ENCODE measurements around the gene MAP4K1.

The MAP4K1 gene

GRCh38 chr19:38617764-38618589, at the start of gene MAP4K1:
Gene MAP4K1, minus strand, starts transcription at chr19:38617953. Its CDS starts 58 bp downstream, at chr19:38617895.
- no peak for DNase-seq (ENCODE audit: low spot score)

- DNase-seq (ENCODE audit: low spot score) = no peak
Measured at GRCh38 chr19:38666663-38667511, 49.1 kb upstream of the MAP4K1 start.

GRCh38 chr19:38665950-38666662, 48.4 kb upstream of the MAP4K1 start:
- DNase-seq (ENCODE audit: low spot score) = no peak

DNA sequence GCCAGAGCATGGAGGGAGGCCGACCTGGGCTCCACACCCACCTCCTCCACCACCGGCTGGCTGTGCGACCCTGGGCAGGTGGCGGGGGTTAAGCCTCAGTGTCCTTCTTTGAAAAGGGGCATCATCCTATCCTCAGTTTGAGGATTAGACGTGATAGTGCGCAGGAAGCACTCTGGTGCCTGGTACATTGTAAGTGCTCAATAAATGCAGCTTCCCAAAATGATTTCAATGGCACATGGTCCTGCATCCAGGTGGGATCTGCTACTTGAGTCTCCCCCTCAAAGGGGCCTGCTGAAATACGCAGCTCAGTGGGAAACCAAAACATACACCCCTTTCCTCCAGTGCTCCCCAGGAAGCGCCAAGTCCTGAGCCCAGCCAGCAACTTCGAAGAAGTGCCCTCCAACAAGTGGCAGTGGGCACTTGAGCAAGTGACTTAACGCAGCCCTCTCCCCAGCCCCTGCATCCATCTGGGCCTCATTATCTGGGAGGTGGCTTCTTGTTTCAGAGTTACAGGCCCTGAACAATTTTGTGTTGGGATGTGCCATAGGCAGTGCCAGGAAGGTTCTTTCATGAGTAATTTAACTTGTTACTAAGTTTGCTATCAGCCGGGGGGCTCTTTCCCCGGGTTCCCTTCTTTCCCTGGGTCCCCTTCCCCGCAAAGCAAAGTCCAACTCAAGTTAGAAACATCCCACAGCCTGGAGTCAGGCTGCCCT, 47.6 kb upstream of the MAP4K1 start:
- DNase-seq (ENCODE audit: low spot score) = no peak

- DNase-seq (ENCODE audit: low spot score) = no peak
Measured at GRCh38 chr19:38664503-38665211, 46.9 kb upstream of the MAP4K1 start.

DNA sequence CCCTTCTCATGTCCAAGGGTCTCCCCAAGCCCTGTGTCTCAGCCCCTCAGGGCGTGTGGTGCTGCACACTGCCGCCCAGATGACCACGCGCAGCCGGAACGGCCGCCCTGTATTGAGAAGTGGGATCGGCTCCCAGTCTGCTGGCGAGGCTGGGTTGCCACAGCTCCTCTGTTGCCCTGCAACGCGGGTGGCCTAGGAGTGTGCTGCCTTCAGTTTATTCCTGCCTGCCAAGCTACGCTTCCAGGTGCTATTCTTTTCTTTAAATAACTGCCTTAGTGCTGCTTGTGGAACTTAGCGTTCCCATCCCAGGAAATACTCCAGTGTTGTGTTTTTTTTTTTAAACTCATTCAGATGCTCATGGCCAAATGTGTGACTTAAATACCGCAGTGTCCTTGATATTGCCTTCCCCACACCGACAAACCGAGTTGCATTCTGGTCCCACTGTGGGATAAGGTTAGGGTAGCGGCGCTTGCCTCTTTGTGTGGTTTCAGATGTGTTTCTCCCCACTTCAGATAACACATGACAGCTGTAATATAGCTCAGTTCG, 46.3 kb upstream of the MAP4K1 start:
- DNase-seq (ENCODE audit: low spot score) = no peak

DNA sequence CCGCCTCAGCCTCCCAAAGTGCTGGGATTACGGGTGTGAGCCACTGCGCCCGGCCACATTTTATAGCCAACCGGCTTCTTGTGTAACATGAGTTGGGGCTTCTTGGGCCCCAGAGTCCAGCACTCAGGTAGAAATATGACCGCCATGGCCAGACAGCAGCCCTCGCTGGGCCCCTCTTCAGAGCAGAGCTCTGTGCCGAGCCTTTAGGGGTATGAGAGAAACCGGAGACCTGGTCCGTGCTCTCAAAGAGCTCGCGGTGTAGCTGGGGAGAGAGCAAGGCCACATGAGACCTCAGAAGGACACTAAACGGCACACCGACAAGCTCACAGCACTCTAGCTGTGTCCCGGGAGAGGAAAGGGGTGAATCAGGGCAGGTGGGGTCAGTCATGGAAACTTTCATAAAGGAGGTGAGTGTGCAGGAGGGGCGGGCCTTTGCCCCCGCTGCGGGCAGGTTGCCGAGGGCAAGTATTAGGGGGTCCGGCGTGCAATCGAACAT, 45.5 kb upstream of the MAP4K1 start:
- no peak for DNase-seq (ENCODE audit: low spot score)

DNA sequence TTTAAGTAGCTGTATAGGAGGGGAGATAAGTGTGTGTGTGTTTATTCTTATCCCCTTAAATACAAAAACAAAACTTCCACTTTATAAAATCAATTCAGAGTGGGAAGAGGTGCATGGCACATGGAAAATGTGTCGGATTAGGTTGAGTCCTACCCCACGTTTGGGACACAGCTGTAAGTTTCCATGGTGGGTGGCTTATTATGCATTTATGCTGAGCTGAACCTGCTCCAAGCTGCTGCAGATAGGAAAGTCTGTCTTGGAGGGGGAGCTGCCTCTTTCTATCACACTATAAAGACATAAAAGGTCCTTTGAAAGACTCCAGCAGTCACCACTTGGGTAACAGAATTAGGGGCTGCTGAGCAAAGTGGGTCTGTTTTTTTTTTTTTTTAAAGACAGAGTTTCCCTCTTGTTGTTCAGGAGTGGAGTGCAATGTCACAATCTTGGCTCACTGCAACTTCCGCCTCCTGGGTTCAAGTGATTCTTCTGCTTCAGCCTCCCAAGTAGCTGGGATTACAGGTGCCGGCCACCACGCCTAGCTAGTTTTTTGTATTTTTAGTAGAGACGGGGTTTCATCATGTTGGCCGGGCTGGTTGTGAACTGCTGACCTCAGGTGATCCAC, 44.9 kb upstream of the MAP4K1 start:
- DNase-seq (ENCODE audit: low spot score) = no peak

- no peak for DNase-seq (ENCODE audit: low spot score)
Measured at GRCh38 chr19:38661996-38662395, 44.2 kb upstream of the MAP4K1 start.

DNA sequence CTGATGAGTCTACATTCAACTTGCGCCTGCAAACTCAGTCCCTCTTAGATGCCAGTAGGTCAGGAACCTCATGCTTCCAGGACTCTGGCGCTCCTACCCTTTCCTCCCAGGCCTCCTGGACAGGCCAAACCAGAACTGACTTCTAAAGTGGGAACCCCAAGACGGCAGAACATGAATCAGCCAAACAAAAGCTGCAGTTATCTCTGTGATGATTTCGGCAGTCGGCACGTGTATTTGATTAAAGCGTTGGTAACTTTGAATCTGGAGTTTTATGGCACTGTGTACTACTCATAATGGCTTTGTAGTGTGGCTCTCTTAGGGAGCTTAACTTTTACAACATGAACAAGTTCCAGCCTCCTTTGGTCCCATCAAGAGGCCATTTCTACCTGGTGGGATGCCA, 43.4 kb upstream of the MAP4K1 start:
- no peak for DNase-seq (ENCODE audit: low spot score)

- no peak for DNase-seq (ENCODE audit: low spot score)
Measured at GRCh38 chr19:38660724-38661123, 43.0 kb upstream of the MAP4K1 start.

- no peak for DNase-seq (ENCODE audit: low spot score)
Measured at GRCh38 chr19:38658462-38659306, 40.9 kb upstream of the MAP4K1 start.

GRCh38 chr19:38657633-38658222, 40.0 kb upstream of the MAP4K1 start:
- DNase-seq (ENCODE audit: low spot score) = no peak

DNA sequence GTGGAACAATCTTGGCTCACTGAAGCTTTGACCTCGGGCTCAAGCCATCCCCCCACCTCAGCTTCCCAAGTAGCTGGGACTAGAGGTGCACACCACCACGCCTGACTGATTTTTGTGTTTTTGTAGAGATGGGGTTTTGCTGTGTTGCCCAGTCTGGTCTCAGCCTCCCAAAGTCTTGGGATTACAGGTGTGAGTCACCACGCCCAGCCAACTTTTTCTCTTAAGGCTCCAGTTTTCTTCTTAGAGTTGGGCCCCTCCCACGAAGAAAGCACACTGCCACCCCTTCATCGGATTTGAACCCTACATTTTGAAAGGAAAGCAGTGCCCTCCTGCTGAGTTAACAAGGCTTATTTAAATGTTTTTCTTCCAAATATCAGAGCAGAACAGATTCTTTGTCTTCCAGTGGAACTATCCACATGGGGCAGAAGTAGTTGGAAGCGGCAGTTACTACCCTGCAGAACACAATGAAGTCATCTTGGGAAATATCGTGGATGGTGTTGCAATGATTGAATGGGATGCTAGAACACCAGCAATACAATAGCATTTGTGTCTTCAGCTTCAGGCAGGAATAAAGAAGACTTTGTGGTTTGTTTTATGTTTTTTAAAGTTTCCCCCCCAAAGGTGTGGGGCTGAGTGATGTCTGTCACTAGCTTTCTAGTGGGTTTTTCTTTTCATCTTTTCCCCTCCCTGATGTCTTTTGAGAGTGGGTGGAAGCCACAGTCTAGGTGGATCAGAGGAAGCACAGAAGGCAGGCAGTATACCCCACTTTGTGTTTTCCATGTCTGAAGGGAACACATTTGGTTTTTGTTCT, 38.6 kb upstream of the MAP4K1 start:
- DNase-seq (ENCODE audit: low spot score) = no peak

DNA sequence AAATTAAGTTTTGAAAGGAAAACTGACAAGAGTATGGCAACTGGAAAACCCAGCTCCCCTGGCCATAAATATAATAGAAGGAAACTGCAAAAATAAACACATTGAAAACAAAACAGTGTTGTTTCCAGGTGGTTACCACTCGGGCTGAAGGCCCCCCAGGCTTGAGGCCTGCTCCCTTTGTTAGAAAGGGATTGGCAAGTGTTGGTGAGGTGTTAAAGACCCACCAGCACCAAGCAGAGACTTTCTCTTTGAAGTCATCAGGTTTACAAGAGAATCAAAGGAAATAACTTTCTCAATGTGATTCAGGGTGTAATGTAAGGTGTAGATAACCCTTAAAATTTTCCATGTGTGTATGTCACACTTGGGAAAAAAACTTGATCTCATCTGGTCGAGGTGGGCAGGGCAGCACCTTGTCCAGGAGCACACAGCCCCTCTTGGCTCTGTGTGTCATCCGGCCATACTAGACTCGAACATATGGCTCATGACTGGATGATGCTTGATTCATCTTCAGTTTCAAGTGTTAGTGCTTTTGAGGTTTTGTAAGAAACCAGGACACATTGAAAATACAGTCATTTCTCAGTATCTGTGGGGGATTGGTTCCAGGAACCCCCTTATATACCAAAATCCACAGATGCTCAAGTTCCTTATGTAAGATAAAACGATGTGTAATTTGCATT, 37.5 kb upstream of the MAP4K1 start:
- DNase-seq (ENCODE audit: low spot score) = no peak

GRCh38 chr19:38654628-38655055, 36.9 kb upstream of the MAP4K1 start:
- DNase-seq (ENCODE audit: low spot score) = no peak

GRCh38 chr19:38653028-38653571, 35.3 kb upstream of the MAP4K1 start:
- no peak for DNase-seq (ENCODE audit: low spot score)
